ENCODE data around the gene KLHDC8B. TPM values are rescaled to one million over a fixed set of nuclear protein-coding genes. Genes with fewer than 3 reads are reported as not detected.

KLHDC8B gene
- total RNA-seq, 4 donors from 2014 or later, result 4.5 to 23.5 (median 13.4) TPM

- no peak for TF ChIP-seq EP300 (IDR thresholded peaks at IDR 0.05; ENCODE audit: low read depth)
- TF ChIP-seq CTCF (IDR thresholded peaks at IDR 0.05), result no peak
- TF ChIP-seq POLR2AphosphoS5 (IDR thresholded peaks at IDR 0.05), result no peak
- TF ChIP-seq POLR2A (IDR thresholded peaks at IDR 0.05), result no peak
- peaks cover 8 to 18% (median 13%) of the 10 kb centered on the region in 4 donors for H3K4me1 ChIP-seq
- intact Hi-C loops (cut with DNase I; ENCODE audit: low total_unique reads) (no loop called here), in situ Hi-C loops (cut with MboI; ENCODE audit: low pct_ligation_motif_present in 1 of 4, low pct_unique_long_range_greater_than_20kb in 1 of 4, low sequenced_read_pairs in 3 of 4) (loop anchor here in 1 of 4 donors (5.0 kb wide), 1 partner anchor 44 kb away; the partner anchor contains the start of gene CCDC71)
- no peak overlapping the region for H3K4me3 ChIP-seq
- H3K27ac ChIP-seq, result no peak overlapping the region
- no peaks in the 10 kb centered on the region for H3K9me3 ChIP-seq
- H3K27me3 ChIP-seq, result no peaks in the 10 kb centered on the region
- WGBS, 2 donors (ENCODE audit: low coverage in 1 of 2), result 92 to 94% methylated on average over 6 to 17 of the region's 17 CpGs
- DNase-seq, result no peak
- peaks cover 0 to 2% (median 1%) of the 10 kb centered on the region in 4 donors for H3K36me3 ChIP-seq
Observed at GRCh38 chr3:49123687-49124086, 47.7 kb upstream of the KLHDC8B start.

GRCh38 chr3:49124203-49124602 lies 47.2 kb upstream of the KLHDC8B start:
- in situ Hi-C loops (cut with MboI; ENCODE audit: low pct_ligation_motif_present in 1 of 4, low pct_unique_long_range_greater_than_20kb in 1 of 4, low sequenced_read_pairs in 3 of 4) (loop anchor here in 1 of 4 donors (5.0 kb wide), 1 partner anchor 43 kb away; the partner anchor contains the start of gene CCDC71), intact Hi-C loops (cut with DNase I; ENCODE audit: low total_unique reads) (no loop called here)
- no peak overlapping the region for H3K4me3 ChIP-seq
- WGBS, 2 donors (ENCODE audit: low coverage in 1 of 2), result 73% methylated on average over 5 of the region's 7 CpGs; no CpG with 5 or more reads in 1 of the 2 donors
- peaks cover 0 to 2% (median 0%) of the 10 kb centered on the region in 4 donors for H3K36me3 ChIP-seq
- peaks cover 6 to 14% (median 9%) of the 10 kb centered on the region in 4 donors for H3K4me1 ChIP-seq
- no peaks in the 10 kb centered on the region for H3K27me3 ChIP-seq
- TF ChIP-seq POLR2AphosphoS5 (IDR thresholded peaks at IDR 0.05) (no peak), CTCF (IDR thresholded peaks at IDR 0.05) (no peak)
- DNase-seq, result no peak
- H3K9me3 ChIP-seq, result no peaks in the 10 kb centered on the region
- H3K27ac ChIP-seq, result no peak overlapping the region

- H3K36me3 ChIP-seq, result peaks cover 0 to 2% (median 0%) of the 10 kb centered on the region in 4 donors
- intact Hi-C loops (cut with DNase I; ENCODE audit: low total_unique reads), result no loop called here
- 82% methylated on average over 14 of the region's 14 CpGs; no CpG with 5 or more reads in 1 of the 2 donors for WGBS, 2 donors (ENCODE audit: low coverage in 1 of 2)
Observed at GRCh38 chr3:49124991-49125670, 46.3 kb upstream of the KLHDC8B start.

More at GRCh38 chr3:49124991-49125670, 46.3 kb upstream of the KLHDC8B start:
- H3K27me3 ChIP-seq, result no peaks in the 10 kb centered on the region
- no peaks in the 10 kb centered on the region for H3K9me3 ChIP-seq
- no peak for TF ChIP-seq CTCF (IDR thresholded peaks at IDR 0.05)
- TF ChIP-seq POLR2AphosphoS5 (IDR thresholded peaks at IDR 0.05), result no peak
- TF ChIP-seq POLR2A (IDR thresholded peaks at IDR 0.05), result no peak
- TF ChIP-seq EP300 (IDR thresholded peaks at IDR 0.05; ENCODE audit: low read depth), result no peak
- DNase-seq, result no peak
- H3K4me1 ChIP-seq, result peaks cover 0 to 6% (median 3%) of the 10 kb centered on the region in 4 donors
- in situ Hi-C loops (cut with MboI; ENCODE audit: low pct_ligation_motif_present in 1 of 4, low pct_unique_long_range_greater_than_20kb in 1 of 4, low sequenced_read_pairs in 3 of 4), result loop anchor here in 1 of 4 donors (5.0 kb wide), 1 partner anchor 42 kb away; the partner anchor contains the start of gene CCDC71
- H3K4me3 ChIP-seq, result no peak overlapping the region
- H3K27ac ChIP-seq, result no peak overlapping the region
